ENCODE data around the gene ANXA3.

- TF ChIP-seq, protein P1, sequence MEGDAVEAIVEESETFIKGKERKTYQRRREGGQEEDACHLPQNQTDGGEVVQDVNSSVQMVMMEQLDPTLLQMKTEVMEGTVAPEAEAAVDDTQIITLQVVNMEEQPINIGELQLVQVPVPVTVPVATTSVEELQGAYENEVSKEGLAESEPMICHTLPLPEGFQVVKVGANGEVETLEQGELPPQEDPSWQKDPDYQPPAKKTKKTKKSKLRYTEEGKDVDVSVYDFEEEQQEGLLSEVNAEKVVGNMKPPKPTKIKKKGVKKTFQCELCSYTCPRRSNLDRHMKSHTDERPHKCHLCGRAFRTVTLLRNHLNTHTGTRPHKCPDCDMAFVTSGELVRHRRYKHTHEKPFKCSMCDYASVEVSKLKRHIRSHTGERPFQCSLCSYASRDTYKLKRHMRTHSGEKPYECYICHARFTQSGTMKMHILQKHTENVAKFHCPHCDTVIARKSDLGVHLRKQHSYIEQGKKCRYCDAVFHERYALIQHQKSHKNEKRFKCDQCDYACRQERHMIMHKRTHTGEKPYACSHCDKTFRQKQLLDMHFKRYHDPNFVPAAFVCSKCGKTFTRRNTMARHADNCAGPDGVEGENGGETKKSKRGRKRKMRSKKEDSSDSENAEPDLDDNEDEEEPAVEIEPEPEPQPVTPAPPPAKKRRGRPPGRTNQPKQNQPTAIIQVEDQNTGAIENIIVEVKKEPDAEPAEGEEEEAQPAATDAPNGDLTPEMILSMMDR (IDR thresholded peaks at IDR 0.05): no peak
- TF ChIP-seq POLR2A (IDR thresholded peaks at IDR 0.05) (no peak), POLR2AphosphoS5 (IDR thresholded peaks at IDR 0.05) (no peak), EP300 (IDR thresholded peaks at IDR 0.05; ENCODE audit: low read depth) (no peak)
Observed at GRCh38 chr4:78513411-78513975, 38.1 kb upstream of the ANXA3 start.

Measured in transverse colon (tissue), 4 donors.